GM12865 (cell line): Measurements from ENCODE around the gene PDE6B.

Experiments used
- DNase-seq: peaks from one replicate; pipeline ENCODE4 v3.0.0; 2010; ENCODE audit warnings: low read depth
- H3K4me3 ChIP-seq: 2 replicates; pipeline ENCODE4 v1.5.1; 2011; ENCODE audit warnings: mild to moderate bottlenecking, low read depth, low read length, control low read depth
- TF ChIP-seq, protein P1 (sequence below): IDR thresholded peaks from 2 replicates; pipeline ENCODE4 v1.5.1; 2011; ENCODE audit warnings: low read length, control low read depth, low read depth, inconsistent platforms; ENCODE audit not compliant: insufficient read depth; ENCODE audit errors: missing control alignments

Gene PDE6B

GRCh38 chr4:712093-712492 lies 86.7 kb downstream of the PDE6B start:
- no peak for DNase-seq
- TF ChIP-seq, protein P1, sequence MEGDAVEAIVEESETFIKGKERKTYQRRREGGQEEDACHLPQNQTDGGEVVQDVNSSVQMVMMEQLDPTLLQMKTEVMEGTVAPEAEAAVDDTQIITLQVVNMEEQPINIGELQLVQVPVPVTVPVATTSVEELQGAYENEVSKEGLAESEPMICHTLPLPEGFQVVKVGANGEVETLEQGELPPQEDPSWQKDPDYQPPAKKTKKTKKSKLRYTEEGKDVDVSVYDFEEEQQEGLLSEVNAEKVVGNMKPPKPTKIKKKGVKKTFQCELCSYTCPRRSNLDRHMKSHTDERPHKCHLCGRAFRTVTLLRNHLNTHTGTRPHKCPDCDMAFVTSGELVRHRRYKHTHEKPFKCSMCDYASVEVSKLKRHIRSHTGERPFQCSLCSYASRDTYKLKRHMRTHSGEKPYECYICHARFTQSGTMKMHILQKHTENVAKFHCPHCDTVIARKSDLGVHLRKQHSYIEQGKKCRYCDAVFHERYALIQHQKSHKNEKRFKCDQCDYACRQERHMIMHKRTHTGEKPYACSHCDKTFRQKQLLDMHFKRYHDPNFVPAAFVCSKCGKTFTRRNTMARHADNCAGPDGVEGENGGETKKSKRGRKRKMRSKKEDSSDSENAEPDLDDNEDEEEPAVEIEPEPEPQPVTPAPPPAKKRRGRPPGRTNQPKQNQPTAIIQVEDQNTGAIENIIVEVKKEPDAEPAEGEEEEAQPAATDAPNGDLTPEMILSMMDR: no peak
- H3K4me3 ChIP-seq: no peak overlapping the region

DNA sequence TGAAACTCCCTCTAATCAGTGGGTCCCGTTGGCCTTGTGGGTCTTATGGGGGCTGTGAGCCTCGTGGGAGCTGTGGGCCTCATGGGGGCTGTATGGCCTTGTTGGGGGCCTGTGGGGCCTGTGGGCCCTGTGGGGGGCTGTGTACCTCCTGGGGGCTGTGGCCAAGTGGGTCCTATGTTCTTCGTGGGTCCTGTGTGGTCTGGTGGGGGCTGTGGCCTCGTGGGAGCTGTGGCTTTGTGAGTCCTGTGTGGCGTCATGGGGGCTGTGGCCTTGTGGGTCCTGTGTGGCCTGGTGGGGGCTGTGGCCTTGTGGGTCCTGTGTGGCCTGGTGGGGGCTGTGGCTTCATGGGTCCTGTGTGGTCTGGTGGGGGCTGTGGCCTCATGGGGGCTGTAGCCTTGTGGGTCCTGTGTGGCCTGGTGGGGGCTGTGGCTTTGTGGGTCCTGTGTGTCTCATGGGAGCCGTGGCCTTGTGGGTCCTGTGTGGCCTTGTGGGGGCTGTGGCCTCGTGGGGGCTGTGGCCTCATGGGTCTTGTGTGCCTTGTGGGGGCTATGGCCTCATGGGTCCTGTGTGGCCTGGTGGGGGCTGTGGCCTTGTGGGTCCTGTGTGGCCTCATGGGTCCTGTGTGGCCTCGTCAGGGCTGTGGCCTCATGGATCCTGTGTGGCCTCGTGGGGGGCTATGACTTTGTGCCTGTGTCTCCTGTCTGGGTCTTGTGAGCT lies 87.7 kb downstream of the PDE6B start:
- H3K4me3 ChIP-seq: no peak overlapping the region
- DNase-seq: no peak
- TF ChIP-seq, protein P1: no peak

DNA sequence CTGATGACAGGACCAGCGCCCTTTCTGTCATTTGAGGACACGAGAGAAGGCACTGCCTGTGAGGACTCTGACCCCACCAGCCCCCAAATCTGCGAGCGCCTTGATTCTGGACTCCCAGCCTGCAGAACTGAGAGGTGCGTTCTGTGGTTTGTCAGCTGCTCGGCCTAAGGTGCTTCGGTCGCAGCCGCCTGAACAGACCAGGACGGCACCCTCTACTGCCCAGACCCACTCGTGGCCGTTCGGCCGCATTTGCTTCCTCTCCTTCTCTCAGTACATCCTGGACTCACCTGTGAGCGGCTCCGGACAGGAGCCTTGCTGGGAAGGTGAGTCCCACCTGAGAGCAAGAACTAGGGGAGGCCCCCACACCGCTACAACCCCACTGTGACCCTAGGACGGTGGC lies 88.7 kb downstream of the PDE6B start:
- DNase-seq: no peak
- no peak overlapping the region for H3K4me3 ChIP-seq
- TF ChIP-seq, protein P1: no peak

DNA sequence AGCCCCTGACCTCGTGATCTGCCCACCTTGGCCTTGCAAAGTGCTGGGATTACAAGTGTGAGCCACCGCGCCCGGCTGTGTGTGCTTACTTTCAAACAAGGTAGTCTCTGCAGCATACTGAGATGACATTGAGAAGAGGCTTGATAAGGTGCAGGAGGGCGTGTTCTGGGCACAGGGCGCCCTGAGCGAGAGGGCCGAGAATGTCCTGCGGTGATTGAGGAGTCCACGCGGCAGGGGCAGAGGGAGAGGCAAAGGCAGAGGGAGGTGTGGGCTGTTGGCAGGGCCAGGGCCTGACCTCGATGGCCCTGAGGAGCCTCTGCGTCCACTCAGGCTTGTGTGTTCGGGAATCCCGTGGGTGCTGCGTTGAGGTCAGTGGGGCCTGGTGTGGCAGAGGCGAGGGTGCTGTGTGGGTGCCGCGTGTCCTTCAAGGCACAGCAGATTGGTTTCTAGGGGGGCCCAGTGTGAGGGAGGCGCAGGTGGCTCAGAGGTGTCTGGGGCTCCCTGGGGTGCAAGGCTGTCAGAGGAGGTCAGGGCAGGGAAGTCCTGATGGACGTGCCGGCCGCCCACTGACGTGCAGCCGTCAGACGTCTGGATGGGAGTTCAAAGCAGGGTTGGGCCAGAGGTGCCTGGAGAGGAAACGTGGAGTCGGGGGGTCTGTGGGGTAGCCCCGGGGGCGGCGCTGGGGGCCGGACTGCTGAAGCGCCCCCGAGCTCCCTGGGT lies 92.4 kb downstream of the PDE6B start:
- TF ChIP-seq, protein P1: no peak
- no peak for DNase-seq
- H3K4me3 ChIP-seq: no peak overlapping the region

- no peak for DNase-seq
- TF ChIP-seq, protein P1: no peak
Observed at GRCh38 chr4:718460-718859, 93.1 kb downstream of the PDE6B start.

More at GRCh38 chr4:718460-718859, 93.1 kb downstream of the PDE6B start:
- no peak overlapping the region for H3K4me3 ChIP-seq
